Measurements from ENCODE around the gene INPP5D.
"Not testable (repeated sequence)": the region's sequence is repeated elsewhere in the genome, so short reads cannot be mapped to it uniquely, and the experiment has no call there.

The INPP5D gene

GRCh38 chr2:233053928-233054784 lies 6.0 kb upstream of the INPP5D start:
- peak; percentile 85 for DNase-seq (ENCODE audit: low read depth, low spot score)

GRCh38 chr2:233055362-233055761 lies 4.8 kb upstream of the INPP5D start:
- no peak for DNase-seq (ENCODE audit: low read depth, low spot score)

GRCh38 chr2:233056961-233057605 lies 3.1 kb upstream of the INPP5D start:
- DNase-seq (ENCODE audit: low read depth, low spot score), result no peak

- no peak for DNase-seq (ENCODE audit: low read depth, low spot score)
These were observed 1.2 kb upstream of the INPP5D start for GRCh38 chr2:233058717-233059546.

- no peak for DNase-seq (ENCODE audit: low read depth, low spot score)
These were observed 670 bp upstream of the INPP5D start for GRCh38 chr2:233059547-233059796.

GRCh38 chr2:233060501-233060979 lies 398 bp downstream of the INPP5D start:
- no peak for DNase-seq (ENCODE audit: low read depth, low spot score)

GRCh38 chr2:233060980-233061590 lies 943 bp downstream of the INPP5D start:
- DNase-seq (ENCODE audit: low read depth, low spot score), result no peak

- peak; percentile 79 for DNase-seq (ENCODE audit: low read depth, low spot score)
These were observed 1.7 kb downstream of the INPP5D start for GRCh38 chr2:233061591-233062450.

- DNase-seq (ENCODE audit: low read depth, low spot score), result no peak
These were observed 2.3 kb downstream of the INPP5D start for GRCh38 chr2:233062451-233062850.

GRCh38 chr2:233062946-233063268 lies 2.8 kb downstream of the INPP5D start:
- DNase-seq (ENCODE audit: low read depth, low spot score), result no peak

- DNase-seq (ENCODE audit: low read depth, low spot score), result peak; percentile 58
These were observed 3.3 kb downstream of the INPP5D start for GRCh38 chr2:233063269-233063975.

GRCh38 chr2:233063976-233064411 lies 3.9 kb downstream of the INPP5D start:
- no peak for DNase-seq (ENCODE audit: low read depth, low spot score)

GRCh38 chr2:233064530-233065199 lies 4.5 kb downstream of the INPP5D start:
- no peak for DNase-seq (ENCODE audit: low read depth, low spot score)

- DNase-seq (ENCODE audit: low read depth, low spot score), result not testable (repeated sequence)
These were observed 5.1 kb downstream of the INPP5D start for GRCh38 chr2:233065200-233065589.

GRCh38 chr2:233065954-233066470 lies 5.9 kb downstream of the INPP5D start:
- DNase-seq (ENCODE audit: low read depth, low spot score), result no peak

- no peak for DNase-seq (ENCODE audit: low read depth, low spot score)
These were observed 8.7 kb downstream of the INPP5D start for GRCh38 chr2:233068762-233069418.

- peak; percentile 32 for DNase-seq (ENCODE audit: low read depth, low spot score)
These were observed 12.7 kb downstream of the INPP5D start for GRCh38 chr2:233072838-233073237.

GRCh38 chr2:233074106-233074505 lies 14.0 kb downstream of the INPP5D start:
- no peak for DNase-seq (ENCODE audit: low read depth, low spot score)

Measured in ELF-1 (cell line).